ENCODE results near the gene C3orf62.

DNA sequence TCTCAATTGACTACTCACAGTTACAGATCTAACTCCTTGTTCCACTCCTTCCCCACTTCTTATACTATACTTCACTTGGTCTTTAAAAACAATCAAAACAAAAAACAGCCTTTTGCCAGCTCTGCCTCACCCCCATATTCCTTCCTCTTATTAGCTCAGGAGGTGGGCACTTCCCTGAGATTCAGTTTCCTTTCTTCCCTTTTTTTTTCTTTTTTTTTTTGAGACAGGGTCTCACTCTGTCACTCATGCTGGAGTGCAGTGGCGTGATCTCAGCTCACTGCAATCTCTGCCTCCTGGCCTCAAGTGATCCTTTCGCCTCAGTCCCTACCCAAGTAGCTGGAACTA, 6.9 kb downstream of the C3orf62 start:
- TF ChIP-seq, protein P1, sequence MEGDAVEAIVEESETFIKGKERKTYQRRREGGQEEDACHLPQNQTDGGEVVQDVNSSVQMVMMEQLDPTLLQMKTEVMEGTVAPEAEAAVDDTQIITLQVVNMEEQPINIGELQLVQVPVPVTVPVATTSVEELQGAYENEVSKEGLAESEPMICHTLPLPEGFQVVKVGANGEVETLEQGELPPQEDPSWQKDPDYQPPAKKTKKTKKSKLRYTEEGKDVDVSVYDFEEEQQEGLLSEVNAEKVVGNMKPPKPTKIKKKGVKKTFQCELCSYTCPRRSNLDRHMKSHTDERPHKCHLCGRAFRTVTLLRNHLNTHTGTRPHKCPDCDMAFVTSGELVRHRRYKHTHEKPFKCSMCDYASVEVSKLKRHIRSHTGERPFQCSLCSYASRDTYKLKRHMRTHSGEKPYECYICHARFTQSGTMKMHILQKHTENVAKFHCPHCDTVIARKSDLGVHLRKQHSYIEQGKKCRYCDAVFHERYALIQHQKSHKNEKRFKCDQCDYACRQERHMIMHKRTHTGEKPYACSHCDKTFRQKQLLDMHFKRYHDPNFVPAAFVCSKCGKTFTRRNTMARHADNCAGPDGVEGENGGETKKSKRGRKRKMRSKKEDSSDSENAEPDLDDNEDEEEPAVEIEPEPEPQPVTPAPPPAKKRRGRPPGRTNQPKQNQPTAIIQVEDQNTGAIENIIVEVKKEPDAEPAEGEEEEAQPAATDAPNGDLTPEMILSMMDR (IDR thresholded peaks at IDR 0.05): no peak
- TF ChIP-seq EZH2 (IDR thresholded peaks at IDR 0.05): no peak
- TF ChIP-seq EZH2phosphoT487 (IDR thresholded peaks at IDR 0.05): no peak
